ENCODE results near the gene KCNK4. TPM values are rescaled to one million over a fixed set of nuclear protein-coding genes. Genes with fewer than 3 reads are reported as not detected.

The KCNK4 gene
- total and polyA plus RNA-seq, 2 of the 13 experiments (the other 11 are each of a cell fraction or from before 2014, with no cell fraction given) = not detected

GRCh38 chr11:64305075-64305690, 14.1 kb downstream of the KCNK4 start, which contains the start of gene ESRRA:
Gene ESRRA (plus strand): TSS chr11:64305524. CDS start chr11:64307180, 1,656 bp downstream.
- WGBS (ENCODE audit: low lambda C conversion rate) = 0% methylated on average over 20 of the region's 81 CpGs
- no peaks in the 10 kb centered on the region for H4K20me1 ChIP-seq (ENCODE audit: insufficient read depth, low read length)
- H3K4me2 ChIP-seq (ENCODE audit: low read depth, low read length) = peak within 1 kb of the TSS; percentile 97
- POLR2A ChIA-PET = interaction anchor here (0.9 to 5.5 kb wide), 16 partner anchors 12 to 473 kb away, joined by 3 to 103 read pairs (median 6); partner anchors contain the start of genes BAD, FKBP2, GPR137 and NUDT22
- no peaks in the 10 kb centered on the region for H3K36me3 ChIP-seq (replicated peaks in 1 of 2; ENCODE audit: control insufficient read depth in 1 of 2, insufficient read depth in 2 of 2, low read length in 2 of 2)
- FAIRE-seq (peak; percentile 84), ATAC-seq (peak; percentile 66), DNase-seq (ENCODE audit: low spot score) (peak; percentile 97)
- H3K9ac ChIP-seq (ENCODE audit: insufficient read depth, low read depth, low read length) = peak within 1 kb of the TSS; percentile 88
- intact Hi-C loops (cut with micrococcal nuclease; ENCODE audit: unreplicated experiment) = loop anchor here (2.0 to 10.0 kb wide), 2 partner anchors 34 to 120 kb away; partner anchors contain the start of gene STIP1
- H3K27ac ChIP-seq (ENCODE audit: extremely low read length, insufficient read depth, low read length) = peak within 1 kb of the TSS; percentile 94
- peak within 1 kb of the TSS; percentile 68 to 85 (median 70) for H3K4me3 ChIP-seq (replicated peaks in 1 of 3; ENCODE audit: insufficient read depth in 1 of 3, low read depth in 2 of 3, low read length in 3 of 3)
- peaks cover 0 to 7% of the 10 kb centered on the region in 2 experiments; a peak in 3 of 5 replicates for H3K27me3 ChIP-seq (ENCODE audit: control insufficient read depth in 1 of 2, insufficient read depth in 2 of 2, low read length in 2 of 2)
- BruUV-seq (replicated peaks) = no TSS peak
- H3K9me3 ChIP-seq (ENCODE audit: low read length) = no peaks in the 10 kb centered on the region
- peaks cover 15% of the 10 kb centered on the region for H3K79me2 ChIP-seq (ENCODE audit: insufficient read depth, low read length)
- CTCF ChIA-PET (ENCODE audit: low intra/inter-chr PET ratio, low total read pairs) = interaction anchor here (1.3 kb wide), 1 partner anchor 101 kb away, joined by 7 read pairs; no protein-coding TSS in a partner anchor
- H3K4me1 ChIP-seq (ENCODE audit: insufficient read depth, low read length) = peaks cover 66% of the 10 kb centered on the region
- no peak within 1 kb of the TSS for H2AFZ ChIP-seq (ENCODE audit: low read length)
- in situ Hi-C loops (cut with HindIII; ENCODE audit: extremely low pct_ligation_motif_present, low pct_unique_long_range_greater_than_20kb) = no loop called here
- TF ChIP-seq BCL6 (CRISPR knock-in tag; IDR thresholded peaks at IDR 0.05) (no peak), ATRX (CRISPR knock-in tag; IDR thresholded peaks at IDR 0.05; ENCODE audit: borderline replicate concordance) (no peak), CENPX (CRISPR knock-in tag; IDR thresholded peaks at IDR 0.05) (no peak), RXRA (CRISPR knock-in tag; IDR thresholded peaks at IDR 0.05) (peak; percentile 65; the same call in 1 of the 2 replicates), FOXK2 (IDR thresholded peaks at IDR 0.05) (no peak), CBFB (CRISPR knock-in tag; IDR thresholded peaks at IDR 0.05) (no peak), THAP11 (CRISPR knock-in tag; IDR thresholded peaks at IDR 0.05) (peak; percentile 48; the same call in 1 of the 2 replicates), ISX (CRISPR knock-in tag; conservative IDR thresholded peaks at IDR 0.05) (no peak), ZNF263 (CRISPR knock-in tag; IDR thresholded peaks at IDR 0.05) (no peak), ZNF564 (CRISPR knock-in tag; IDR thresholded peaks at IDR 0.05) (no peak), BHLHE40 (IDR thresholded peaks at IDR 0.05; ENCODE audit: low read length) (no peak), THRA (CRISPR knock-in tag; IDR thresholded peaks at IDR 0.05; ENCODE audit: borderline replicate concordance) (peak; percentile 22; the same call in 1 of the 2 replicates), ZBTB20 (CRISPR knock-in tag; IDR thresholded peaks at IDR 0.05; ENCODE audit: borderline replicate concordance, low read depth) (no peak), ZNF598 (CRISPR knock-in tag; IDR thresholded peaks at IDR 0.05; ENCODE audit: borderline replicate concordance) (no peak), ZFP36L1 (CRISPR knock-in tag; IDR thresholded peaks at IDR 0.05) (no peak), CBX1 (IDR thresholded peaks at IDR 0.05; ENCODE audit: low read depth) (no peak), TSC22D2 (CRISPR knock-in tag; IDR thresholded peaks at IDR 0.05; ENCODE audit: borderline replicate concordance) (no peak; the same call in 1 of the 2 replicates), ZFP36L2 (CRISPR knock-in tag; IDR thresholded peaks at IDR 0.05) (no peak), KDM4B (CRISPR knock-in tag; IDR thresholded peaks at IDR 0.05) (0 out of 2 replicates have a peak, but pooled peaks have one; percentile 26), HMGXB3 (CRISPR knock-in tag; IDR thresholded peaks at IDR 0.05; ENCODE audit: borderline replicate concordance) (no peak), RFX5 (IDR thresholded peaks at IDR 0.05; ENCODE audit: low read depth, low read length) (no peak)

Measured in HepG2 (cell line).